Measurements from ENCODE around the gene SLC39A5. TPM values are rescaled to one million over a fixed set of nuclear protein-coding genes. Genes with fewer than 3 reads are reported as not detected.

Gene SLC39A5
- total RNA-seq, 1 donor from 2014 or later, result 0.54 TPM

DNA sequence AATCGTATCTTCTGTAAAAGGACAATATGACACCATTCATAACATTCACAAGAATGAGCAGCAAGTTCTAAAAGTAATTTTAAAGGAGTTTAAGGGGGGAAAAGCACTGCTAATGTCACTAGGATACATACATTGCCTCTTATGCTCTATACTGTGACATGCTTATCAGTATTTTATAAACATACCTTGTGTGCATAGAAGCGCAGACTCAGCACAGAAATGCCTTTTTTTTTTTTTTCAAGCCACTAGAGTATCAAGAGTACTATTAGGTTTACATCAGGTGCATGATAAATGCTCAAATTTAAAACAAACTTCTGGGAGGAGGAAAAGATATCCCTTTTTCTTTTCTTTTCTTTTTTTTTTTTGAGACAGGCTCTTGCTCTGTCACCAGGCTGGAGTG, 27.0 kb upstream of the SLC39A5 start:
- peak overlapping the region; percentile 6 for H3K27ac ChIP-seq
- no peaks in the 10 kb centered on the region for H3K27me3 ChIP-seq
- no peak overlapping the region for H3K9ac ChIP-seq
- H3K4me1 ChIP-seq, result no peaks in the 10 kb centered on the region
- Mint-ChIP-seq H3K27me3 (ENCODE audit: insufficient read depth, low read depth) (no peaks in the 10 kb centered on the region), H3K9me3 (no peaks in the 10 kb centered on the region), H3K4me3 (no peak overlapping the region), H3K36me3 (peaks cover 11% of the 10 kb centered on the region), H3K27ac (no peak overlapping the region), H3K4me1 (no peaks in the 10 kb centered on the region)
- TF ChIP-seq EZH2phosphoT487 (IDR thresholded peaks at IDR 0.05) (no peak), EZH2 (IDR thresholded peaks at IDR 0.05) (no peak)
- TF ChIP-seq, protein P1, sequence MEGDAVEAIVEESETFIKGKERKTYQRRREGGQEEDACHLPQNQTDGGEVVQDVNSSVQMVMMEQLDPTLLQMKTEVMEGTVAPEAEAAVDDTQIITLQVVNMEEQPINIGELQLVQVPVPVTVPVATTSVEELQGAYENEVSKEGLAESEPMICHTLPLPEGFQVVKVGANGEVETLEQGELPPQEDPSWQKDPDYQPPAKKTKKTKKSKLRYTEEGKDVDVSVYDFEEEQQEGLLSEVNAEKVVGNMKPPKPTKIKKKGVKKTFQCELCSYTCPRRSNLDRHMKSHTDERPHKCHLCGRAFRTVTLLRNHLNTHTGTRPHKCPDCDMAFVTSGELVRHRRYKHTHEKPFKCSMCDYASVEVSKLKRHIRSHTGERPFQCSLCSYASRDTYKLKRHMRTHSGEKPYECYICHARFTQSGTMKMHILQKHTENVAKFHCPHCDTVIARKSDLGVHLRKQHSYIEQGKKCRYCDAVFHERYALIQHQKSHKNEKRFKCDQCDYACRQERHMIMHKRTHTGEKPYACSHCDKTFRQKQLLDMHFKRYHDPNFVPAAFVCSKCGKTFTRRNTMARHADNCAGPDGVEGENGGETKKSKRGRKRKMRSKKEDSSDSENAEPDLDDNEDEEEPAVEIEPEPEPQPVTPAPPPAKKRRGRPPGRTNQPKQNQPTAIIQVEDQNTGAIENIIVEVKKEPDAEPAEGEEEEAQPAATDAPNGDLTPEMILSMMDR (IDR thresholded peaks at IDR 0.05), result no peak
- H3K4me2 ChIP-seq, result no peak overlapping the region
- H3K36me3 ChIP-seq, result no peaks in the 10 kb centered on the region
- no peak overlapping the region for H3K4me3 ChIP-seq
- H4K20me1 ChIP-seq (ENCODE audit: low read depth), result no peaks in the 10 kb centered on the region
- H3K79me2 ChIP-seq (ENCODE audit: low read depth), result no peaks in the 10 kb centered on the region
- no peak overlapping the region for H2AFZ ChIP-seq (replicated peaks)
- H3K9me3 ChIP-seq (ENCODE audit: low read depth), result no peaks in the 10 kb centered on the region
- H3F3A ChIP-seq (ENCODE audit: low read depth), result peaks cover 30% of the 10 kb centered on the region
- DNase-seq (ENCODE audit: low spot score), result no peak

DNA sequence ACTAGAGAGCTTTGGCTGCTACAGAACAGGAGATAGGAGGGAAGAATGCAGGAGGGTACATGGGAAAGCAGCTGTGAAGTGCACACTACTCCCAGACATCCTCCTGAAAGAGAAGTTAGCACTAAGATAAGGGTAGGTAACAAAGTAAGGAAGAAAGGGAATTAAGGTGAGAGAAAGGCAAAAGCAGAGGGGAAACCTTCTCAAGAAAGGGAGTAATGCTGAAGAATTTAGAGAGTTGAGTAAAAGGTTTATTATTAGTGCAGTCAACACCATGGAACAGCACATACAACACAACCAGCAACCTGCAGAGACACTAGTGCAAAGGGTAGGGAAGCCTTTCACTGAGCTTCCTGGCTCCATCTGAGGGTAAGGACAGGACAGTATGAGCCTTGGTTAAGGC, 25.6 kb upstream of the SLC39A5 start:
- Mint-ChIP-seq H3K4me1 (no peaks in the 10 kb centered on the region), H3K9me3 (no peaks in the 10 kb centered on the region), H3K36me3 (peaks cover 16% of the 10 kb centered on the region), H3K27me3 (ENCODE audit: insufficient read depth, low read depth) (no peaks in the 10 kb centered on the region), H3K4me3 (no peak overlapping the region), H3K27ac (no peak overlapping the region)
- no peak for DNase-seq (ENCODE audit: low spot score)
- Histone ChIP-seq H3K9me3 (ENCODE audit: low read depth) (no peaks in the 10 kb centered on the region), H3K27ac (no peak overlapping the region), H3K27me3 (no peaks in the 10 kb centered on the region), H3F3A (ENCODE audit: low read depth) (peaks cover 34% of the 10 kb centered on the region), H3K4me3 (no peak overlapping the region), H3K4me1 (no peaks in the 10 kb centered on the region), H3K36me3 (no peaks in the 10 kb centered on the region), H3K4me2 (no peak overlapping the region), H3K9ac (no peak overlapping the region), H3K79me2 (ENCODE audit: low read depth) (no peaks in the 10 kb centered on the region), H4K20me1 (ENCODE audit: low read depth) (no peaks in the 10 kb centered on the region), H2AFZ (replicated peaks) (no peak overlapping the region)
- no peak for TF ChIP-seq EZH2 (IDR thresholded peaks at IDR 0.05)
- no peak for TF ChIP-seq EZH2phosphoT487 (IDR thresholded peaks at IDR 0.05)
- TF ChIP-seq, protein P1 (IDR thresholded peaks at IDR 0.05), result no peak

DNA sequence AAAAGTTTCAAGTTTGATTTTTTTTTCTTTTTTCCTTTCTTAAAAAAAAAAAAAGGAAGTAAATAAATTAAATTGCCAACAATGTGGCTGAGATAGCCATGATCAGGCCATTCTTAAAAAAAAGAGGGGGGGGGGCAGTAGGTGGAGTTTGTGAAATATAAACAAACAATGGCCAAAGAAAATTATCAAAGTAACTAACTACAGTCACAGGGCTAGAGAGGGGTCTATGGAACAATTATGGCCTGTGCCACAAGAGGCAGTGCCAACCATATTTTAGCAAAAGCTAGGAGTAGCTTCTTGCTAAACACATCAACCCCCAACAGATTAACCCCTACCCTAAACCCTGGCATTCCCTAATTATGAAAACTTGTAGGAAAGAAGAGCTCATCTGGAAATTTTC, 24.4 kb upstream of the SLC39A5 start:
- H3K79me2 ChIP-seq (ENCODE audit: low read depth), result no peaks in the 10 kb centered on the region
- no peaks in the 10 kb centered on the region for H3K9me3 Mint-ChIP-seq

More for the DNA sequence above, 24.4 kb upstream of the SLC39A5 start:
- Mint-ChIP-seq H3K4me3 (no peak overlapping the region), H3K36me3 (peaks cover 24% of the 10 kb centered on the region), H3K4me1 (no peaks in the 10 kb centered on the region), H3K27ac (no peak overlapping the region), H3K27me3 (ENCODE audit: insufficient read depth, low read depth) (no peaks in the 10 kb centered on the region)
- H4K20me1 ChIP-seq (ENCODE audit: low read depth), result no peaks in the 10 kb centered on the region
- no peaks in the 10 kb centered on the region for H3K27me3 ChIP-seq
- no peak overlapping the region for H3K4me2 ChIP-seq
- no peak for DNase-seq (ENCODE audit: low spot score)
- no peak overlapping the region for H3K9ac ChIP-seq
- H3K36me3 ChIP-seq, result peaks cover 4% of the 10 kb centered on the region
- H3K4me1 ChIP-seq, result no peaks in the 10 kb centered on the region
- no peak overlapping the region for H2AFZ ChIP-seq (replicated peaks)
- H3F3A ChIP-seq (ENCODE audit: low read depth), result peaks cover 34% of the 10 kb centered on the region
- H3K27ac ChIP-seq, result no peak overlapping the region
- H3K4me3 ChIP-seq, result no peak overlapping the region
- H3K9me3 ChIP-seq (ENCODE audit: low read depth), result no peaks in the 10 kb centered on the region
- TF ChIP-seq, protein P1 (IDR thresholded peaks at IDR 0.05), result no peak
- TF ChIP-seq EZH2phosphoT487 (IDR thresholded peaks at IDR 0.05), result no peak
- TF ChIP-seq EZH2 (IDR thresholded peaks at IDR 0.05), result no peak

All from neural progenitor cell (in vitro differentiated cells).